ENCODE measurements around the gene ABLIM2. TPM values are rescaled to one million over a fixed set of nuclear protein-coding genes. Genes with fewer than 3 reads are reported as not detected.
"Not testable (repeated sequence)": the region's sequence is repeated elsewhere in the genome, so short reads cannot be mapped to it uniquely, and the experiment has no call there.

The ABLIM2 gene
- total RNA-seq, 5 donors from 2014 or later (not counting 1 experiment from before 2014, with no cell fraction given): 2.6 to 7.0 (median 5.5) TPM

DNA sequence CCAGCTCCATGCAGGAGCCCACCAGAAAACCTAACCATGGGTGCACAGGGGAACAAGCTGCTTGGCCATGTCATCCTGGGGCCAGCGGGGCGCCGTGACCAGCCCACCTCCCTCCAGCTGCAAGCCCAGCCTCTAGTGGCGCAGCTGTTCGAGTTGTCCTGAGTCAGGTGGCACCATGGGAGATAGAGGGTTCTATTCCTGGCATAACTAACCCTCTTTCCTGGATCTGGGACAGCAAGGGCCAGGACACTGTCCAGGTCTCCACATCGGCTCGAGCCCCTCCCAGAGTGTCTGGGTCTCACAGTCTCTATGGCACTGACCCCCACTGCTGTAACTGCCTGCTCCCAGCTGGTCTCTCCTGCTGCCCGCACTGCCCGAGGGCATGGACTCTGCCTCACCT lies 16.7 kb downstream of the ABLIM2 start:
- no peak overlapping the region for H3K27ac Mint-ChIP-seq
- CTCF ChIA-PET: no interaction called here
- 90% methylated on average over 4 of the region's 9 CpGs for WGBS (ENCODE audit: insufficient coverage)

GRCh38 chr4:8140915-8141314 lies 17.7 kb downstream of the ABLIM2 start:
- ChIA-PET POLR2A (no interaction called here), CTCF (no interaction called here)
- H3K4me1 ChIP-seq (ENCODE audit: control insufficient read depth in 1 of 2, extremely low read depth in 1 of 2, insufficient read depth in 2 of 2, low read length in 2 of 2): no peaks in the 10 kb centered on the region
- DNase-seq (no peak), ATAC-seq (replicated peaks in 1 of 4) (no peak)
- no peak overlapping the region for H3K4me3 ChIP-seq (ENCODE audit: control insufficient read depth in 1 of 2, extremely low read depth in 1 of 2, low read length in 1 of 2)
- H3K9me3 ChIP-seq: no peaks in the 10 kb centered on the region
- Mint-ChIP-seq H3K9me3 (peaks cover 3 to 15% (median 7%) of the 10 kb centered on the region in 3 donors), H3K27me3 (peaks cover 4 to 12% of the 10 kb centered on the region in 2 donors), H3K27ac (no peak overlapping the region), H3K4me3 (no peak overlapping the region), H3K36me3 (no peaks in the 10 kb centered on the region), H3K4me1 (no peaks in the 10 kb centered on the region)
- 88% methylated on average over 5 of the region's 6 CpGs for WGBS (ENCODE audit: insufficient coverage)
- no peak overlapping the region for H3K27ac ChIP-seq (ENCODE audit: low read length)
- no peaks in the 10 kb centered on the region for H3K36me3 ChIP-seq (ENCODE audit: control insufficient read depth in 2 of 2, extremely low read depth in 1 of 2, insufficient read depth in 1 of 2, low read length in 1 of 2)
- H3K27me3 ChIP-seq (replicated peaks in 1 of 2; ENCODE audit: control insufficient read depth in 2 of 2, extremely low read depth in 1 of 2, insufficient read depth in 2 of 2, low read length in 1 of 2): peaks cover 6 to 27% of the 10 kb centered on the region in 2 experiments

More for the DNA sequence above, 16.7 kb downstream of the ABLIM2 start:
- Histone ChIP-seq H3K27ac (ENCODE audit: low read length) (no peak overlapping the region), H3K27me3 (replicated peaks in 1 of 2; ENCODE audit: control insufficient read depth in 2 of 2, extremely low read depth in 1 of 2, insufficient read depth in 2 of 2, low read length in 1 of 2) (peaks cover 8 to 27% of the 10 kb centered on the region in 2 experiments), H3K4me3 (ENCODE audit: control insufficient read depth in 1 of 2, extremely low read depth in 1 of 2, low read length in 1 of 2) (no peak overlapping the region), H3K9me3 (no peaks in the 10 kb centered on the region), H3K4me1 (ENCODE audit: control insufficient read depth in 1 of 2, extremely low read depth in 1 of 2, insufficient read depth in 2 of 2, low read length in 2 of 2) (no peaks in the 10 kb centered on the region), H3K36me3 (ENCODE audit: control insufficient read depth in 2 of 2, extremely low read depth in 1 of 2, insufficient read depth in 1 of 2, low read length in 1 of 2) (no peaks in the 10 kb centered on the region)
- Mint-ChIP-seq H3K9me3 (peaks cover 3 to 15% (median 7%) of the 10 kb centered on the region in 3 donors), H3K27me3 (peaks cover 4 to 12% of the 10 kb centered on the region in 2 donors), H3K36me3 (no peaks in the 10 kb centered on the region), H3K4me1 (no peaks in the 10 kb centered on the region), H3K4me3 (no peak overlapping the region)
- ATAC-seq (replicated peaks in 1 of 4): no peak
- POLR2A ChIA-PET: no interaction called here
- DNase-seq: no peak

DNA sequence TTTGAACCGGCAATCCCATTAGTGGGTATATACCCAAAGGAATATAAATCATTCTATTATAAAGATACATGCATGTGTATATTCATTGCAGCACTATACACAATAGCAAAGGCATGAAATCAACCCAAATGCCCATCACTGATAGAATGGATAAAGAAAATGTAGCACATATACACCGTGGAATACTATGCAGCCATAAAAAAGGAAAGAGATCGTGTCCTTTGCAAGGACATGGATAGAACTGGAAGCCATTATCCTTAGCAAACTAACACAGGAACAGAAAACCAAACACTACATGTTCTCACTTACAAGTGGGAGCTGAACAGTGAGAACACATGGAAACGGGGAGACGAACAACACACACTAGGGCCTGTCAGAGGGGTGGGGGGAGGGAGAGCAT lies 18.9 kb downstream of the ABLIM2 start:
- H3K36me3 ChIP-seq (ENCODE audit: control insufficient read depth in 2 of 2, extremely low read depth in 1 of 2, insufficient read depth in 1 of 2, low read length in 1 of 2); CTCF ChIA-PET; H3K4me1 Mint-ChIP-seq; H3K4me3 Mint-ChIP-seq; POLR2A ChIA-PET; ATAC-seq (replicated peaks in 1 of 4); H3K27ac Mint-ChIP-seq; H3K4me1 ChIP-seq (ENCODE audit: control insufficient read depth in 1 of 2, extremely low read depth in 1 of 2, insufficient read depth in 2 of 2, low read length in 2 of 2); H3K27ac ChIP-seq (ENCODE audit: low read length); H3K36me3 Mint-ChIP-seq; DNase-seq; H3K27me3 Mint-ChIP-seq; H3K9me3 ChIP-seq; H3K4me3 ChIP-seq (ENCODE audit: control insufficient read depth in 1 of 2, extremely low read depth in 1 of 2, low read length in 1 of 2): not testable (repeated sequence)
- peaks cover 3 to 15% (median 7%) of the 10 kb centered on the region in 3 donors for H3K9me3 Mint-ChIP-seq
- peaks cover 6 to 20% of the 10 kb centered on the region in 2 experiments for H3K27me3 ChIP-seq (replicated peaks in 1 of 2; ENCODE audit: control insufficient read depth in 2 of 2, extremely low read depth in 1 of 2, insufficient read depth in 2 of 2, low read length in 1 of 2)
- no CpG with 5 or more reads among the region's 5 CpGs for WGBS (ENCODE audit: insufficient coverage)

GRCh38 chr4:8136972-8137710 lies 21.5 kb downstream of the ABLIM2 start:
- H3K27ac Mint-ChIP-seq: no peak overlapping the region
- no peak overlapping the region for H3K27ac ChIP-seq (ENCODE audit: low read length)
- peaks cover 3 to 15% (median 7%) of the 10 kb centered on the region in 3 donors for H3K9me3 Mint-ChIP-seq

DNA sequence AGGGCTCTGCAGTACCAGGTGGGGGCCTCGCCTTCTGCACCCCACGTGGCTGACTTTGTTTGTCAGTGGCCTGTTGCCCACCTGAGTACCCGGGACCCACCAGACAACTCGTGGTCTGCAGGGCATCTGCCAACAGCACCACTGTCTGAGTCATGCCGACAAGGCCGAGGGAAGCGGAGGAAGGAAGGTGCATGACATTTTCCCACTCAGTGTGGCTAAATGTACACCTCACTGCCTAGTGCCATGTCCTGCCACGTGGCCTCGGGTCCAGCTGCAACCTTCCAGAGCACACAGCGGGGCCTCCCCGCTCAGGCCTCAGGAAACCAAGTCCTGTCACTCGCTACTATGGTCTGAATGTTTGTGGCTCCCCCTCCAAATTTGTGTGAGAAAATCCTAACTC lies 22.1 kb downstream of the ABLIM2 start:
- ChIA-PET CTCF (no interaction called here), POLR2A (no interaction called here)
- Mint-ChIP-seq H3K9me3 (peaks cover 3 to 15% (median 7%) of the 10 kb centered on the region in 3 donors), H3K27ac (no peak overlapping the region), H3K27me3 (peaks cover 5 to 17% of the 10 kb centered on the region in 2 donors), H3K4me3 (no peak overlapping the region), H3K36me3 (peaks cover 8% of the 10 kb centered on the region), H3K4me1 (no peaks in the 10 kb centered on the region)
- H3K27ac ChIP-seq (ENCODE audit: low read length): no peak overlapping the region
- H3K4me3 ChIP-seq (ENCODE audit: control insufficient read depth in 1 of 2, extremely low read depth in 1 of 2, low read length in 1 of 2): no peak overlapping the region
- no peaks in the 10 kb centered on the region for H3K9me3 ChIP-seq
- no peaks in the 10 kb centered on the region for H3K36me3 ChIP-seq (ENCODE audit: control insufficient read depth in 2 of 2, extremely low read depth in 1 of 2, insufficient read depth in 1 of 2, low read length in 1 of 2)
- ATAC-seq (replicated peaks in 1 of 4): no peak
- DNase-seq: no peak
- peaks cover 3 to 10% of the 10 kb centered on the region in 2 experiments for H3K27me3 ChIP-seq (replicated peaks in 1 of 2; ENCODE audit: control insufficient read depth in 2 of 2, extremely low read depth in 1 of 2, insufficient read depth in 2 of 2, low read length in 1 of 2)
- no peaks in the 10 kb centered on the region for H3K4me1 ChIP-seq (ENCODE audit: control insufficient read depth in 1 of 2, extremely low read depth in 1 of 2, insufficient read depth in 2 of 2, low read length in 2 of 2)
- 84% methylated on average over 11 of the region's 12 CpGs for WGBS (ENCODE audit: insufficient coverage)

More at GRCh38 chr4:8136972-8137710, 21.5 kb downstream of the ABLIM2 start:
- no peak for DNase-seq
- Histone ChIP-seq H3K4me1 (ENCODE audit: control insufficient read depth in 1 of 2, extremely low read depth in 1 of 2, insufficient read depth in 2 of 2, low read length in 2 of 2) (no peaks in the 10 kb centered on the region), H3K27me3 (replicated peaks in 1 of 2; ENCODE audit: control insufficient read depth in 2 of 2, extremely low read depth in 1 of 2, insufficient read depth in 2 of 2, low read length in 1 of 2) (peaks cover 3 to 14% of the 10 kb centered on the region in 2 experiments), H3K9me3 (no peaks in the 10 kb centered on the region), H3K36me3 (ENCODE audit: control insufficient read depth in 2 of 2, extremely low read depth in 1 of 2, insufficient read depth in 1 of 2, low read length in 1 of 2) (no peaks in the 10 kb centered on the region), H3K4me3 (ENCODE audit: control insufficient read depth in 1 of 2, extremely low read depth in 1 of 2, low read length in 1 of 2) (no peak overlapping the region)
- H3K4me3 Mint-ChIP-seq: no peak overlapping the region
- POLR2A ChIA-PET: no interaction called here
- no peak for ATAC-seq (replicated peaks in 1 of 4)
- no peaks in the 10 kb centered on the region for H3K4me1 Mint-ChIP-seq
- WGBS (ENCODE audit: insufficient coverage): 87% methylated on average over 17 of the region's 19 CpGs
- peaks cover 8% of the 10 kb centered on the region for H3K36me3 Mint-ChIP-seq
- peaks cover 6 to 17% of the 10 kb centered on the region in 2 donors for H3K27me3 Mint-ChIP-seq
- CTCF ChIA-PET: no interaction called here

GRCh38 chr4:8135666-8136065 lies 22.9 kb downstream of the ABLIM2 start:
- WGBS (ENCODE audit: insufficient coverage): 89% methylated on average over 14 of the region's 15 CpGs
- no peak overlapping the region for H3K4me3 Mint-ChIP-seq

More at GRCh38 chr4:8135666-8136065, 22.9 kb downstream of the ABLIM2 start:
- Histone ChIP-seq H3K9me3 (no peaks in the 10 kb centered on the region), H3K27ac (ENCODE audit: low read length) (no peak overlapping the region), H3K36me3 (ENCODE audit: control insufficient read depth in 2 of 2, extremely low read depth in 1 of 2, insufficient read depth in 1 of 2, low read length in 1 of 2) (no peaks in the 10 kb centered on the region), H3K27me3 (replicated peaks in 1 of 2; ENCODE audit: control insufficient read depth in 2 of 2, extremely low read depth in 1 of 2, insufficient read depth in 2 of 2, low read length in 1 of 2) (peaks cover 3 to 10% of the 10 kb centered on the region in 2 experiments), H3K4me3 (ENCODE audit: control insufficient read depth in 1 of 2, extremely low read depth in 1 of 2, low read length in 1 of 2) (no peak overlapping the region), H3K4me1 (ENCODE audit: control insufficient read depth in 1 of 2, extremely low read depth in 1 of 2, insufficient read depth in 2 of 2, low read length in 2 of 2) (no peaks in the 10 kb centered on the region)
- peaks cover 5 to 17% of the 10 kb centered on the region in 2 donors for H3K27me3 Mint-ChIP-seq
- no peak overlapping the region for H3K27ac Mint-ChIP-seq
- DNase-seq (no peak), ATAC-seq (replicated peaks in 1 of 4) (no peak)
- ChIA-PET POLR2A (no interaction called here), CTCF (no interaction called here)
- no peaks in the 10 kb centered on the region for H3K4me1 Mint-ChIP-seq
- peaks cover 2 to 9% (median 3%) of the 10 kb centered on the region in 3 donors for H3K9me3 Mint-ChIP-seq
- H3K36me3 Mint-ChIP-seq: peaks cover 8% of the 10 kb centered on the region
